ENCODE results near the gene KDM1A.
A peak's percentile ranks its signal among the peaks of the same experiment; 100 is the strongest.

DNA sequence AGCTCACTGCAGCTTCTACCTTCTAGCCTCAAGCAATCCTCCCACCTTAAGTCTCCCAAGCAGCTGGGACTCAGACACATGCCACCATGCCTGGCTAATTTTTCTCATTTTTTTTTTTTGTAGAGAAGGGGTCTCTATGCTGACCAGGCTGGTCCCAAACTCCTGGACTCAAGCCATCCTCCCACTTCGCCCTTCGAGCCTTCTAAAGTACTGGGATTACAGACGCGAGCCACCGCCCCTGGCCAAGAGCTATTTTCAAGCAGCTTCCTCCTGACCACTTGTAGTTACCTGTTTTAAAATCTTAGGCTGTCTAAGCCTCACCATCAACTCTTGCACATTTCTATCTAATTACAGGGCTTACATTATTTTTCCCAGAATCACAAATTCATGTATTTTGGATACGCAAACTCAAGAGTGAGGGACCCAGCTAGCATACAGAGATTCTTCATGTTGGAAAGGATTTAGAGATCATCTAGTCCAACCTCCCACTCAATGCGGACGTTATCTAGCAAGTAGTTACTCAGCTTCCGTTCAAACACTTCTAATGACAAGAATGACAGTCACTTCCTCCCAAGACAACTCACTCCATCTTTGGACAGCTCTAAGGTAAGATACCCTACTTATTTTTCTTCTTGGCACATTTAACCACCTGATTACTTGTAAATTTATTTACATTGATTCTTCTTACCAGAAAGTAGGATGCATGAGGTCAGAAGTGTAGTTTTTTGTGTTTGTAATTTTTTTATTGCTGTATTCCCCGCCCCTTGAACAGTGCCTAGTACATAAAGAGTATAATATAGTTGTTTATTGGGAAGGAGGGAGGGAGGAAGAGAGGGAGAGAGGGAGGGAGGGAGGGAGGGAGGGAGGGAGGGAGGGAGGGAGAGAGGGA lies 84.0 kb downstream of the KDM1A start:
- TF ChIP-seq POLR2A (conservative IDR thresholded peaks at IDR 0.05), result no peak
- TF ChIP-seq, protein P1, sequence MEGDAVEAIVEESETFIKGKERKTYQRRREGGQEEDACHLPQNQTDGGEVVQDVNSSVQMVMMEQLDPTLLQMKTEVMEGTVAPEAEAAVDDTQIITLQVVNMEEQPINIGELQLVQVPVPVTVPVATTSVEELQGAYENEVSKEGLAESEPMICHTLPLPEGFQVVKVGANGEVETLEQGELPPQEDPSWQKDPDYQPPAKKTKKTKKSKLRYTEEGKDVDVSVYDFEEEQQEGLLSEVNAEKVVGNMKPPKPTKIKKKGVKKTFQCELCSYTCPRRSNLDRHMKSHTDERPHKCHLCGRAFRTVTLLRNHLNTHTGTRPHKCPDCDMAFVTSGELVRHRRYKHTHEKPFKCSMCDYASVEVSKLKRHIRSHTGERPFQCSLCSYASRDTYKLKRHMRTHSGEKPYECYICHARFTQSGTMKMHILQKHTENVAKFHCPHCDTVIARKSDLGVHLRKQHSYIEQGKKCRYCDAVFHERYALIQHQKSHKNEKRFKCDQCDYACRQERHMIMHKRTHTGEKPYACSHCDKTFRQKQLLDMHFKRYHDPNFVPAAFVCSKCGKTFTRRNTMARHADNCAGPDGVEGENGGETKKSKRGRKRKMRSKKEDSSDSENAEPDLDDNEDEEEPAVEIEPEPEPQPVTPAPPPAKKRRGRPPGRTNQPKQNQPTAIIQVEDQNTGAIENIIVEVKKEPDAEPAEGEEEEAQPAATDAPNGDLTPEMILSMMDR (IDR thresholded peaks at IDR 0.05 in 2 of 3, conservative IDR thresholded peaks at IDR 0.05 in 1 of 3; ENCODE audit: insufficient read depth in 2 of 3, low read depth in 1 of 3, low read length in 3 of 3), result no peak
- peak; percentile 97 for TF ChIP-seq KDM1A (IDR thresholded peaks at IDR 0.05)
- TF ChIP-seq MED1 (CRISPR knock-in tag; IDR thresholded peaks at IDR 0.05; ENCODE audit: borderline replicate concordance), result no peak
- no peak for TF ChIP-seq ZNF324 (CRISPR knock-in tag; IDR thresholded peaks at IDR 0.05)
- no peak for TF ChIP-seq MXI1 (IDR thresholded peaks at IDR 0.05; ENCODE audit: low read depth, low read length)
- no peak for TF ChIP-seq ELF1 (tag; IDR thresholded peaks at IDR 0.05)
- peak; percentile 93 for TF ChIP-seq SPI1 (IDR thresholded peaks at IDR 0.05; ENCODE audit: borderline replicate concordance, low read depth, low read length)
- TF ChIP-seq, protein P2, sequence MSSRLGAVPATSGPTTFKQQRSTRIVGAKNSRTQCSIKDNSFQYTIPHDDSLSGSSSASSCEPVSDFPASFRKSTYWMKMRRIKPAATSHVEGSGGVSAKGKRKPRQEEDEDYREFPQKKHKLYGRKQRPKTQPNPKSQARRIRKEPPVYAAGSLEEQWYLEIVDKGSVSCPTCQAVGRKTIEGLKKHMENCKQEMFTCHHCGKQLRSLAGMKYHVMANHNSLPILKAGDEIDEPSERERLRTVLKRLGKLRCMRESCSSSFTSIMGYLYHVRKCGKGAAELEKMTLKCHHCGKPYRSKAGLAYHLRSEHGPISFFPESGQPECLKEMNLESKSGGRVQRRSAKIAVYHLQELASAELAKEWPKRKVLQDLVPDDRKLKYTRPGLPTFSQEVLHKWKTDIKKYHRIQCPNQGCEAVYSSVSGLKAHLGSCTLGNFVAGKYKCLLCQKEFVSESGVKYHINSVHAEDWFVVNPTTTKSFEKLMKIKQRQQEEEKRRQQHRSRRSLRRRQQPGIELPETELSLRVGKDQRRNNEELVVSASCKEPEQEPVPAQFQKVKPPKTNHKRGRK (tag; IDR thresholded peaks at IDR 0.05), result no peak
- 0 out of 2 replicates have a peak, but pooled peaks have one; percentile 35 for TF ChIP-seq SOX6 (IDR thresholded peaks at IDR 0.05)
- TF ChIP-seq ZNF644 (tag; IDR thresholded peaks at IDR 0.05; ENCODE audit: low read depth), result 0 out of 2 replicates have a peak, but pooled peaks have one; percentile 62

All from K562 (cell line).